ENCODE data around the gene CHIC1.
A peak's percentile ranks its signal among the peaks of the same experiment; 100 is the strongest.
"Not testable (repeated sequence)": the region's sequence is repeated elsewhere in the genome, so short reads cannot be mapped to it uniquely, and the experiment has no call there.

The CHIC1 gene

GRCh38 chrX:73562984-73563737 lies at the start of gene CHIC1:
TSS of gene CHIC1 (plus strand) at chrX:73563197. CDS start at chrX:73563285, 88 bp downstream.
- DNase-seq: peak; percentile 28

DNA sequence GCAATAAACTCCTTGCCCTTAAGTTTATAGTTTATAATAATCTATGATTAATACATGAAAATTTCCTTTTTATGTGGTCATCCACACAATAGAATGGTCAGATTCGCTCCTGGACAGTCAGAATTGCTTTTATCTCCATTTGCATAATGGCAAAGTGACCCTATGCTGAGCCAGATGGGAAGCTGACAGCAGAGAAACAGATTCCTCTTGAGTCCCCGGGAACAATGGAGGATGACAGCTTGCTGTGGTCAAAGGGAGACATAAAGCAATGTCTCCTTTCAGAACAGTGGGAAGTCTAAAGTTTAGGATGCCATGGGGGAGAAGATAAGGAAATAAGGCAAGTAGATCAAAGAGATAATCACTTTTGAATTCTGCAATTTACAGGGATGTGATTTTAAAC lies 40.2 kb upstream of the CHIC1 start:
- not testable (repeated sequence) for DNase-seq

DNA sequence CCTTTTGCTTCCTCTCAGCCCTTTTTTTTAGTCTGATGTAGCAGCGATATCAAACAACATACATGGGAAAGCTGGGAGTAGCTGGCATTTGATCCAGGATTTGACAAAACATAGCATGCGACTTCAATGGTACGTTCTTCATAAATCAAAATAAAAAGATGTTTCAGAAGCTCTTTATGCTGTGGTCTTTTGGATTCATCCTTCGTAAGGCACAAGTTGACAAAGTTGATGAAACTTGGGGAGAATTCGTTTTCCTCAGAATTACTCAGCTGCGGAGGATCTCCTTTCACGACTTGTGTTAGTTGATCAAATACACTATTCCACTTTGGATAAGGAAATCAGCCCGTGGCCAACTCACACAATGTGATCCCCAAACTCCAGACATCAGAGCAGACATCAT lies 38.1 kb upstream of the CHIC1 start:
- no peak for DNase-seq

- DNase-seq: no peak
These were observed 36.9 kb upstream of the CHIC1 start for GRCh38 chrX:73525928-73526690.

- not testable (repeated sequence) for DNase-seq
These were observed 31.3 kb upstream of the CHIC1 start for GRCh38 chrX:73531655-73532054.

- no peak for DNase-seq
These were observed 6.8 kb upstream of the CHIC1 start for GRCh38 chrX:73556159-73556558.

- DNase-seq: no peak
These were observed 1.2 kb upstream of the CHIC1 start for GRCh38 chrX:73561801-73562200.

- DNase-seq: no peak
These were observed 539 bp upstream of the CHIC1 start for GRCh38 chrX:73562458-73562857.

DNA sequence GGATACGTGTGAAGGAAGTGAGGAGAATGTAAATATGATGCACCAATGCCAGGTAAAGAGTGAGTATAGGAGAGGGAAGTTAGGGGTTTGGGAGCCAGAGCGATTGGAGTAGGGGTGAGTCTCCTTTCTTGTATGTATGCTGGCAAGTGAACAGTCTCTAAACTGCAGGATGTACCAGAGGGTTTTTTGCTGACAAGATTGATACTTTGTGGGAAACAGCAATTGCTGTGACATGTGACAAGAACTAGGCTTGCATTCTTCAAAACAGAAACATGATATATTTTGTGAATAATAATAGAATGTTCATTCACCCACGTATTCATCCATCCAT lies 706 bp downstream of the CHIC1 start:
- DNase-seq: no peak

DNA sequence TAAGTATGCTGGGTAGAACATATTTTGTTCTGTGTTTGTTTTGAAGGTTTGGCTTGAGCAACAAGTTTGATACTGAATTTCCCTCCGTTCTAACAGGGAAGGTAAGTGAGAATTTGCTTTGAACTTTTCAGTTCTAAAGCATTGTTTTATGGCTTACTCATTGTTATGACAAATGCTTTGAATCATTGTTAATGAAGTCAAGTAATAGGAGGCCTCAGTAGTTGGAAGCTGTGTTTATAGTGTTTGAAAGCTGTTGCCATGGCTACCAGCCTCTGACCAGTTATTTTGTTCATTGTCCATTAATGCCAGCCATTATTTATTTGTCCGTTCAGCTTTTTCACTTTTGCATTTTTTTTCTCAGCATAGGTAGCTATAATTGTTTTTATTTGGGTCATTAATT lies 14.4 kb downstream of the CHIC1 start:
- no peak for DNase-seq

DNA sequence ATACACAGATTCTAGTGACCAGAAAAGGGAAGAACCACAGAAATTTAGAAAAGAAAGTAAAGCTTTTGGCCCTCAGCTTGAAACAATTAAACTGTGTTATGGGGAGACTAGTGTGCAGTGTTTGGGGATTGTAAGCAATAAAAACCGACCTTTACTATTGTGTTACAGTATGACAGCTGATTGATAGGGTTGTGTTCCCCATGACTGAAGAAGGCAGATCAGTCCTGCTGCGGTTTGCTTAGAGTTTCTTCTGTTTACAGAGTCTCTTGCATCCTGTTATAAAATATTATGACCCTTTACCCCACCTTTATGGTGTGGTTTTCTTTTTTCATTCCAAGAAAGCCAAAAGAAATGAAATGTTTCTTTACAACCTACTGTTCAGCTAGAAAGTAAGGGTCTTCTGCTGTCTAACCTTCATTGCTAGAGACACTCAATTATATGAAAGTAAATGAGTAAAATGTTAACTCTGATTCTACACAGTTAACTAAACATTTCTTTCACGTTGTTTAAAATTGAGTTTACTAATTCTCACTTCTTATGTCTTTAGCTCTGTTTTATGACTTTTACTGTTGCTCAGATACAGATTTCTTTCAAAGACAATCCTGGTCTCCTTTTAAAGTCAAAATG lies 18.1 kb downstream of the CHIC1 start:
- DNase-seq: no peak

- not testable (repeated sequence) for DNase-seq
These were observed 34.8 kb downstream of the CHIC1 start for GRCh38 chrX:73597758-73598157.

DNA sequence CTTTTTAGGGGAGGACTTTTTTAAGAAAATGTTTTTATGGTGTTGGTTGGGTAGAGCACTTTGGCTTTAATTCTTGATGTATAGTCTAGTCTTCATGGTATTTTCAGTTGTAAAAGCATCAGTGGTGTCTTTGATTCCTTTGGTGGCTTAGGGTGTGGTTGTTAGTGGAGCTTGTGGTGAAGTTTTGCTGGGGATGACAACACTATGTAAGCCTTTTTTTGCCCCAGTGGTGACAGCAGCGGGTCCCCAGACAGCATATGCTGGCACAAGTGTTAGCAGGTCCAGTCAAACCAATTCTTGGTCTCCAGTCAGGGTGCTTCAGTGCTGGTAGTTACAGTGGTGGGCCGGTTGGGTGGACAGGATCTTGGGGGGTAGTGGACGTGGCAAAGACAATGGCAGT lies 52.0 kb downstream of the CHIC1 start:
- no peak for DNase-seq

- DNase-seq: not testable (repeated sequence)
These were observed 78.7 kb downstream of the CHIC1 start for GRCh38 chrX:73641669-73642068.

DNA sequence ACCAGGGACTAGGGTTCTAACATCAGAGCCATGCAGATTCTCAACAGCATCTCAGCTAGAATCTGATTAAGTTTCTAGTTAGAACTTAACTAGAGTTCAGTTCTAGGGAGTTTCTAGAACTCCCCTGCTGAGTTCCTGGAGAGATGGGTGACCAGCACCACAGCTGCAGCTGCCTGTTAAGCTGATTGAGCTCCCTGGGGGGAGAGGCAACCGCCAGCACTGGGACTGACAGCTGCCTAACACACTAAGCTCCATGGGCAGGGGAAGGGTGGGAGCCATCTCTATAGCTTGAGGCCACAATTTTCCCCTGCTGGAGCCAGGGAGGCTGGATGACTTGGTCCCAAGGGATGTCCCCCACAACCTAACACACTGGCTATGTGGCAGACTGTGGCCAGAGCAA lies 84.2 kb downstream of the CHIC1 start:
- DNase-seq: no peak

- DNase-seq: no peak
These were observed 84.8 kb downstream of the CHIC1 start for GRCh38 chrX:73647632-73648322.

- not testable (repeated sequence) for DNase-seq
These were observed 98.3 kb downstream of the CHIC1 start for GRCh38 chrX:73661322-73661721.

- DNase-seq: no peak
These were observed 105.8 kb downstream of the CHIC1 start for GRCh38 chrX:73668779-73669178.

DNA sequence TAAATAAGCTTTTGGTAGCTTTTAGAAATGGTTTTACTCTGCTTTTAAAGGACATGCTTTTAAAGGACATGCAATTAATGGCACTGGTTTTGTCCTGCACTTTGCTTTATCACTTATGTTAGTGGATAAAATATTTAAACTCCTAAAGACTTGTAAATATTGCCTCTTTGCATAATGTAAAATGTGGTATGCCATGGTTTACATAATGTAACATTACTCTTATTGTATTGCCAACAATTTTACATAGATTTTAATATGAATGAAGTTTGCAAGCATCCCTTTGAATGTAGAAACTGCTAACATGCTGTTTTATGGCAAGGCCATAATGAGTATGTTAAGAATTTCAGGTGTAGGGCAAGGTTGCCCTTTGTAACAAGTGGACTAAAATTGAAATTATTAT lies 118.4 kb downstream of the CHIC1 start:
- DNase-seq: no peak

GRCh38 chrX:73683236-73683859 lies 120.4 kb downstream of the CHIC1 start:
- no peak for DNase-seq

- DNase-seq: not testable (repeated sequence)
These were observed 144.0 kb downstream of the CHIC1 start for GRCh38 chrX:73707014-73707413.

DNA sequence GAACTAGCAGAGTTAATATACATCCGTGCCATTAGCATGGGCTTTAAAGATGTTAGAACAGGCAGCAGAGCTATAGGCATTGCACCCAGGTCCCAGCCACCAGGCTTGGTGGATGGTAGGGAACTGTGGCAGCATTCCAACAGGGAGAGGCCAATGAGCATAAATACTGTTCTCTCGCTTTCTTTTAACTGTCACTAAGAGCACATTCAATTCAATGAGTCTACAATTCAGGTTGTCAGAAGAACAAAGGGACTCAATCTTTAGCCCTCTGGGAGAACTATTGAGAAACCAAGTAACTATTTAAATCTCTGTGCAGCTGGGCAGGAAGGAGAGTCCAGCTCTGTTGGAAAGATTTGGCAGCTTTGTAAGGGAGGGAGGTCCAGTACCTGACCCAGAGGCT lies 165.6 kb downstream of the CHIC1 start:
- no peak for DNase-seq
